IMR-90 (cell line): ENCODE results near the gene STARD13. TPM values are rescaled to one million over a fixed set of nuclear protein-coding genes. Genes with fewer than 3 reads are reported as not detected.

Source experiments
- ATAC-seq: fragments of 200-7000 bp; cut with Tn5 transposase; 2 replicates; pipeline ENCODE4 v1.9.1; 2020; ENCODE audit warnings: low read depth, mild to moderate bottlenecking, moderate library complexity
- BruUV-seq: library from RNA; stranded (reverse); fragments of 400-500 nt; replicated peaks from 2 replicates; lab custom pipeline; 2021; lab: Mats Ljungman, UMichigan
- CTCF ChIA-PET: fragments of 300-600 bp; formaldehyde crosslinking; extraction: SDS; loops from one replicate; lab custom pipeline; 2021; ENCODE audit warnings: antibody characterized with exemption; lab: Yijun Ruan, JAX
- POLR2A ChIA-PET: fragments of 300-600 bp; sonication (Branson Sonifier 250); formaldehyde crosslinking; loops from one replicate; lab custom pipeline; 2022; ENCODE audit warnings: antibody characterized with exemption; ENCODE audit not compliant: unreplicated experiment; lab: Charles Lee
- DNase-seq: peaks from one replicate; pipeline ENCODE4 v3.0.0; 2013
- H2AFZ ChIP-seq: replicated peaks from 2 replicates; pipeline ENCODE3; 2013; ENCODE audit warnings: low read length, mild to moderate bottlenecking; ENCODE audit not compliant: poor library complexity
- H2AK5ac ChIP-seq: 2 replicates; pipeline ENCODE4 v1.6.1; 2013; ENCODE audit warnings: low read depth, low read length, inconsistent platforms
- H2AK9ac ChIP-seq: replicated peaks from 2 replicates; pipeline ENCODE3; 2013; ENCODE audit warnings: mild to moderate bottlenecking, low read depth, low read length, moderate library complexity; ENCODE audit not compliant: poor library complexity
- H2BK120ac ChIP-seq: 2 replicates; pipeline ENCODE4 v1.6.1; 2013; ENCODE audit warnings: low read depth, low read length, inconsistent platforms
- H2BK15ac ChIP-seq: 3 replicates; pipeline ENCODE4 v1.6.1; 2013; ENCODE audit warnings: low read depth, low read length, inconsistent platforms
- H2BK20ac ChIP-seq: 2 replicates; pipeline ENCODE4 v1.6.1; 2013; ENCODE audit warnings: low read depth, mild to moderate bottlenecking, inconsistent platforms, low read length, moderate library complexity
- H2BK5ac ChIP-seq: 2 replicates; pipeline ENCODE4 v1.6.1; 2013; ENCODE audit warnings: mild to moderate bottlenecking, low read depth, low read length, inconsistent platforms; ENCODE audit not compliant: poor library complexity, severe bottlenecking
- H3K14ac ChIP-seq: replicated peaks from 2 replicates; pipeline ENCODE4 v1.6.1; 2013; ENCODE audit warnings: low read depth, low read length, inconsistent platforms
- H3K18ac ChIP-seq: 2 replicates; pipeline ENCODE4 v1.6.1; 2013; ENCODE audit warnings: low read depth, low read length, control low read depth
- H3K23ac ChIP-seq: 2 replicates; pipeline ENCODE4 v1.6.1; 2013; ENCODE audit warnings: low read depth, low read length, inconsistent platforms
- H3K27ac ChIP-seq: 2 replicates; pipeline ENCODE4 v1.5.1; 2013; ENCODE audit warnings: mild to moderate bottlenecking, control low read depth, low read length; ENCODE audit not compliant: insufficient read depth
- H3K27me3 ChIP-seq: 2 replicates; pipeline ENCODE4 v1.6.1; 2013; ENCODE audit warnings: low read length; ENCODE audit not compliant: control insufficient read depth, insufficient read depth
- H3K36me3 ChIP-seq: 2 replicates; pipeline ENCODE4 v1.6.1; 2013; ENCODE audit warnings: low read length, mixed read lengths; ENCODE audit not compliant: control insufficient read depth, insufficient read depth
- H3K4ac ChIP-seq: 2 replicates; pipeline ENCODE4 v1.6.1; 2013; ENCODE audit warnings: low read depth, low read length, inconsistent platforms
- H3K4me1 ChIP-seq: 2 replicates; pipeline ENCODE4 v1.6.1; 2013; ENCODE audit warnings: low read length, mixed read lengths; ENCODE audit not compliant: control insufficient read depth, insufficient read depth
- H3K4me2 ChIP-seq: 2 replicates; pipeline ENCODE4 v1.6.1; 2013; ENCODE audit warnings: low read depth, mild to moderate bottlenecking, control low read depth, low read length, moderate library complexity
- H3K4me3 ChIP-seq: 2 replicates; pipeline ENCODE4 v1.5.1; 2013; ENCODE audit warnings: low read depth, mild to moderate bottlenecking, control low read depth, low read length, moderate library complexity; ENCODE audit not compliant: insufficient read depth
- H3K56ac ChIP-seq: 2 replicates; pipeline ENCODE4 v1.6.1; 2013; ENCODE audit warnings: low read length, inconsistent platforms; ENCODE audit not compliant: insufficient read depth; ENCODE audit errors: extremely low read depth
- H3K79me1 ChIP-seq, 2 experiments: 2 replicates each; pipeline ENCODE4 v1.6.1; 2013; ENCODE audit warnings: low read length in 2 of 2, inconsistent platforms in 1 of 2, low read depth in 1 of 2
- H3K9ac ChIP-seq: 2 replicates; pipeline ENCODE4 v1.6.1; 2013; ENCODE audit warnings: low read depth, low read length, control low read depth
- H3K9me1 ChIP-seq: 2 replicates; pipeline ENCODE4 v1.6.1; 2013; ENCODE audit warnings: low read length, inconsistent platforms; ENCODE audit not compliant: insufficient read depth
- H3K9me3 ChIP-seq: 2 replicates; pipeline ENCODE4 v1.6.1; 2013; ENCODE audit warnings: low read length; ENCODE audit not compliant: control insufficient read depth, insufficient read depth
- H4K20me1 ChIP-seq: 2 replicates; pipeline ENCODE4 v1.6.1; 2013; ENCODE audit warnings: low read length, inconsistent platforms; ENCODE audit not compliant: insufficient read depth
- H4K5ac ChIP-seq: 2 replicates; pipeline ENCODE4 v1.6.1; 2013; ENCODE audit warnings: mild to moderate bottlenecking, low read depth, low read length, control low read depth
- H4K8ac ChIP-seq, 2 experiments: 2 replicates each; pipeline ENCODE4 v1.6.1; 2013; ENCODE audit warnings: low read depth in 2 of 2, low read length in 2 of 2, control low read depth in 1 of 2, inconsistent platforms in 1 of 2
- H4K91ac ChIP-seq: 2 replicates; pipeline ENCODE4 v1.6.1; 2013; ENCODE audit warnings: low read depth, low read length, inconsistent platforms; ENCODE audit not compliant: insufficient read depth
- BHLHE40 ChIP-seq: fragments of 150-350 bp; IDR thresholded peaks from 2 replicates; pipeline ENCODE4 v1.6.1; 2016; ENCODE audit warnings: mild to moderate bottlenecking, low read depth, low read length
- CEBPB ChIP-seq: IDR thresholded peaks from 2 replicates; pipeline ENCODE4 v1.6.1; 2012; ENCODE audit warnings: low read depth, low read length, improper control_type of control experiment
- CTCF ChIP-seq: conservative IDR thresholded peaks from 2 replicates; pipeline ENCODE4 v1.5.1; 2012; ENCODE audit warnings: mild to moderate bottlenecking, low read depth, low read length, improper control_type of control experiment
- ELK1 ChIP-seq: fragments of 150-350 bp; IDR thresholded peaks from 2 replicates; pipeline ENCODE4 v1.6.1; 2016; ENCODE audit warnings: low read depth, mild to moderate bottlenecking, low read length, moderate library complexity, borderline replicate concordance
- MAFK ChIP-seq: IDR thresholded peaks from 2 replicates; pipeline ENCODE4 v1.6.1; 2012; ENCODE audit warnings: low read depth, low read length, improper control_type of control experiment
- MAZ ChIP-seq: IDR thresholded peaks from 2 replicates; pipeline ENCODE4 v1.6.1; 2012; ENCODE audit warnings: low read depth, mild to moderate bottlenecking, low read length, improper control_type of control experiment, moderate library complexity, borderline replicate concordance
- MXI1 ChIP-seq: IDR thresholded peaks from 2 replicates; pipeline ENCODE4 v1.6.1; 2012; ENCODE audit warnings: low read depth, mild to moderate bottlenecking, low read length, moderate library complexity, borderline replicate concordance
- POLR2A ChIP-seq: IDR thresholded peaks from 2 replicates; pipeline ENCODE4 v1.6.1; 2012; ENCODE audit warnings: mild to moderate bottlenecking, low read depth, low read length
- RAD21 ChIP-seq: IDR thresholded peaks from 2 replicates; pipeline ENCODE4 v1.6.1; 2012; ENCODE audit warnings: low read length, improper control_type of control experiment
- RFX5 ChIP-seq: IDR thresholded peaks from 2 replicates; pipeline ENCODE4 v1.8.0; 2012; ENCODE audit warnings: low read depth, mild to moderate bottlenecking, low read length, moderate library complexity
- USF2 ChIP-seq: fragments of 150-350 bp; IDR thresholded peaks from 2 replicates; pipeline ENCODE4 v1.6.1; 2017; ENCODE audit warnings: mild to moderate bottlenecking, antibody characterized with exemption, low read length, low read depth
- WGBS, 2 experiments: methylation state at CpG; one replicate each; pipeline versions ENCODE4 v1.1.5 to v1.1.7; 2013; ENCODE audit warnings: missing lambda C conversion rate in 2 of 2; ENCODE audit not compliant: insufficient read length in 1 of 2; ENCODE audit errors: extremely low coverage in 2 of 2; 5-methylcytosine and 5-hydroxymethylcytosine counted together
- dilution Hi-C: fragments of 300-500 bp; cut with HindIII; formaldehyde crosslinking; loops from one replicate; pipeline ENCODE4 v1.14.3; 2018; ENCODE audit warnings: low sequenced_read_pairs; ENCODE audit not compliant: unreplicated experiment
- in situ Hi-C: fragments of 300-500 bp; cut with MboI; formaldehyde crosslinking; loops from 3 replicates; pipeline ENCODE4 v1.14.3; 2019; ENCODE audit warnings: low sequenced_read_pairs, inconsistent platforms, mixed read lengths
- intact Hi-C: fragments of 100-400 bp; cut with micrococcal nuclease; formaldehyde crosslinking; loops from 2 replicates; pipeline ENCODE4 v1.10.0; 2022
- polyA plus RNA-seq, 3 experiments: library from polyadenylated mRNA; depleted of rRNA; stranded (reverse); fragments of >200 nt; gene quantifications; 2 replicates each; pipeline ENCODE4 v1.2.3, GENCODE V29; 2012; ENCODE audit warnings: low replicate concordance in 1 of 3
- total RNA-seq: library from RNA; depleted of rRNA; stranded (reverse); fragments of >200 nt; gene quantifications from 2 replicates; pipeline ENCODE4 v1.2.3, GENCODE V29; 2012

Gene STARD13
- total and polyA plus RNA-seq, 2 of the 4 experiments (the other 2 are of a cell fraction), result 23.6 to 46.6 TPM

GRCh38 chr13:33146843-33147611, 138.5 kb downstream of the STARD13 start:
- Histone ChIP-seq H3K4me2 (no peak overlapping the region), H3K9ac (no peak overlapping the region), H2BK5ac (no peak overlapping the region), H3K56ac (no peak overlapping the region), H3K27ac (no peak overlapping the region), H3K27me3 (no peaks in the 10 kb centered on the region), H2BK120ac (no peak overlapping the region), H3K9me1 (peaks cover 4% of the 10 kb centered on the region), H2AK5ac (no peak overlapping the region), H3K4me3 (no peak overlapping the region), H4K5ac (no peak overlapping the region; the same call in 1 of the 2 replicates), H3K9me3 (no peaks in the 10 kb centered on the region), H4K91ac (no peak overlapping the region), H3K23ac (no peak overlapping the region; the same call in 1 of the 2 replicates), H3K79me1 (peaks cover 49 to 83% of the 10 kb centered on the region in 2 experiments), H2AK9ac (no peak overlapping the region), H3K14ac (no peak overlapping the region), H3K4me1 (peaks cover 5% of the 10 kb centered on the region), H4K8ac (no peak overlapping the region), H3K18ac (no peak overlapping the region), H3K36me3 (peaks cover 17% of the 10 kb centered on the region), H2BK20ac (no peak overlapping the region), H4K20me1 (peaks cover 13% of the 10 kb centered on the region; the same call in 1 of the 2 replicates), H2AFZ (no peak overlapping the region), H3K4ac (no peak overlapping the region), H2BK15ac (no peak overlapping the region)
- dilution Hi-C loops, result no loop called here
- BruUV-seq, result no TSS peak
- TF ChIP-seq POLR2A, result no peak
- no peak for TF ChIP-seq MXI1
- no peak for TF ChIP-seq USF2
- TF ChIP-seq ELK1, result no peak
- TF ChIP-seq MAFK, result no peak
- no peak for TF ChIP-seq BHLHE40
- no peak for TF ChIP-seq RFX5
- TF ChIP-seq MAZ, result no peak
- no peak for TF ChIP-seq CEBPB
- TF ChIP-seq RAD21, result no peak
- TF ChIP-seq CTCF, result no peak
- in situ Hi-C loops, result no loop called here
- POLR2A ChIA-PET, result no interaction called here
- CTCF ChIA-PET, result interaction anchor here (1.0 kb wide), 1 partner anchor 9 kb away, joined by 3 read pairs; no protein-coding TSS in a partner anchor
- intact Hi-C loops, result no loop called here
- no peak for DNase-seq
- WGBS, 2 experiments, result no CpG with 5 or more reads among the region's 4 CpGs
- ATAC-seq, result no peak
